Body of pancreas (tissue), 4 donors: ENCODE measurements around the gene ULBP3. TPM values are rescaled to one million over a fixed set of nuclear protein-coding genes. Genes with fewer than 3 reads are reported as not detected.

Source experiments
- ATAC-seq: fragments of 150-250 bp; one replicate; pipeline ENCODE4 v1.9.1; 2016
- DNase-seq, 4 donors: peaks; one replicate each; pipeline ENCODE4 v3.0.0-alpha.2; 2019
- H3K27ac ChIP-seq, 4 donors: fragments of 200-600 bp; sonication (generic); 1 replicate in 3 of 4; 2 replicates in 1 of 4; pipeline versions ENCODE4 v1.5.1 to v1.6.1; 2016 to 2019; ENCODE audit warnings: mild to moderate bottlenecking in 1 of 4, mixed read lengths in 1 of 4, moderate library complexity in 1 of 4
- H3K27me3 ChIP-seq, 2 donors: fragments of 200-600 bp; sonication (generic); one replicate each; pipeline ENCODE4 v1.6.0; 2016; ENCODE audit warnings: mild to moderate bottlenecking in 1 of 2
- H3K36me3 ChIP-seq, 2 donors: fragments of 200-600 bp; sonication (generic); replicated peaks in 1 of 2; 2 replicates each; pipeline ENCODE4 v1.5.1; 2016; ENCODE audit warnings: low read depth in 2 of 2; ENCODE audit not compliant: insufficient read depth in 1 of 2
- H3K4me1 ChIP-seq: fragments of 200-600 bp; sonication (generic); one replicate; pipeline ENCODE4 v1.6.0; 2016
- H3K4me3 ChIP-seq, 2 donors: fragments of 200-600 bp; sonication (generic); 1 replicate in 1 of 2; 2 replicates in 1 of 2; pipeline ENCODE4 v1.5.1; 2016 to 2019
- H3K9me3 ChIP-seq, 3 donors: fragments of 200-600 bp; sonication (generic); 1 replicate in 2 of 3; 2 replicates in 1 of 3; pipeline ENCODE4 v1.5.1; 2016
- CTCF ChIP-seq, 7 experiments: fragments of 450-650 bp in 4 of 7; fragments of 200-600 bp in 3 of 7; sonication (generic) in 3 of 7; IDR thresholded peaks; one replicate each; pipeline ENCODE4 v1.5.1; 2016 to 2019; ENCODE audit warnings: antibody characterized with exemption in 7 of 7
- POLR2A ChIP-seq, 3 donors: fragments of 450-650 bp; IDR thresholded peaks; one replicate each; pipeline ENCODE4 v1.6.1; 2016; ENCODE audit warnings: antibody characterized with exemption in 3 of 3, mild to moderate bottlenecking in 2 of 3
- WGBS, 2 donors: methylation state at CpG; one replicate each; pipeline ENCODE4 v1.1.5; 2017; 5-methylcytosine and 5-hydroxymethylcytosine counted together
- intact Hi-C: fragments of 100-400 bp; cut with DNase I; formaldehyde crosslinking; loops from one replicate; pipeline ENCODE4 v1.15.1; 2023
- total RNA-seq, 2 donors: library from RNA; depleted of rRNA; stranded (reverse); fragments of >200 nt; gene quantifications; one replicate each; pipeline ENCODE4 v1.1.0, GENCODE V29; 2016

The ULBP3 gene
- total RNA-seq, 2 donors from 2014 or later, result 0.78 TPM; not detected in 1

GRCh38 chr6:150029276-150029675, 39.6 kb downstream of the ULBP3 start:
- intact Hi-C loops, result no loop called here
- Histone ChIP-seq H3K9me3 (no peaks in the 10 kb centered on the region), H3K36me3 (no peaks in the 10 kb centered on the region), H3K27me3 (peaks cover 0 to 16% of the 10 kb centered on the region in 2 donors), H3K4me3 (no peak overlapping the region), H3K27ac (no peak overlapping the region), H3K4me1 (peaks cover 12% of the 10 kb centered on the region)
- no peak for TF ChIP-seq POLR2A (IDR thresholded peaks at IDR 0.05)
- no peak for TF ChIP-seq CTCF (IDR thresholded peaks at IDR 0.05)
- no peak for DNase-seq
- ATAC-seq, result no peak
- WGBS, 2 donors, result 82% methylated on average over 7 of the region's 7 CpGs

GRCh38 chr6:150028799-150029198, 40.1 kb downstream of the ULBP3 start:
- TF ChIP-seq CTCF (IDR thresholded peaks at IDR 0.05) (no peak), POLR2A (IDR thresholded peaks at IDR 0.05) (no peak)
- 57 to 68% methylated on average over 8 of the region's 8 CpGs for WGBS, 2 donors
- peaks cover 0 to 16% of the 10 kb centered on the region in 2 donors for H3K27me3 ChIP-seq

GRCh38 chr6:150027806-150028565, 40.9 kb downstream of the ULBP3 start:
- no peaks in the 10 kb centered on the region for H3K9me3 ChIP-seq
- H3K27me3 ChIP-seq, result peaks cover 0 to 16% of the 10 kb centered on the region in 2 donors
- DNase-seq, result no peak
- no peak overlapping the region for H3K4me3 ChIP-seq
- no peak for TF ChIP-seq CTCF (IDR thresholded peaks at IDR 0.05)
- no peak for TF ChIP-seq POLR2A (IDR thresholded peaks at IDR 0.05)
- H3K36me3 ChIP-seq, result no peaks in the 10 kb centered on the region
- intact Hi-C loops, result no loop called here
- no peak for ATAC-seq
- H3K4me1 ChIP-seq, result peaks cover 12% of the 10 kb centered on the region
- no peak overlapping the region for H3K27ac ChIP-seq
- whole genome bisulfite sequencing, 2 donors, result 75 to 81% methylated on average over 6 of the region's 6 CpGs

More at GRCh38 chr6:150028799-150029198, 40.1 kb downstream of the ULBP3 start:
- H3K9me3 ChIP-seq, result no peaks in the 10 kb centered on the region
- DNase-seq, result no peak
- no peaks in the 10 kb centered on the region for H3K36me3 ChIP-seq
- no peak overlapping the region for H3K27ac ChIP-seq
- no peak overlapping the region for H3K4me3 ChIP-seq
- no peak for ATAC-seq
- H3K4me1 ChIP-seq, result peaks cover 12% of the 10 kb centered on the region
- intact Hi-C loops, result no loop called here

- DNase-seq, result no peak
- Histone ChIP-seq H3K4me3 (no peak overlapping the region), H3K36me3 (no peaks in the 10 kb centered on the region), H3K4me1 (peaks cover 12% of the 10 kb centered on the region), H3K27me3 (peaks cover 0 to 16% of the 10 kb centered on the region in 2 donors), H3K9me3 (no peaks in the 10 kb centered on the region), H3K27ac (no peak overlapping the region)
- WGBS, 2 donors, result 85 to 89% methylated on average over 8 to 9 of the region's 9 CpGs
- intact Hi-C loops, result no loop called here
- ATAC-seq, result no peak
- TF ChIP-seq POLR2A (IDR thresholded peaks at IDR 0.05), result no peak
- no peak for TF ChIP-seq CTCF (IDR thresholded peaks at IDR 0.05)
Measured at GRCh38 chr6:150026976-150027805, 41.7 kb downstream of the ULBP3 start.
